ENCODE results near the gene LCA5L. TPM values are rescaled to one million over a fixed set of nuclear protein-coding genes. Genes with fewer than 3 reads are reported as not detected.
"Not testable (repeated sequence)": the region's sequence is repeated elsewhere in the genome, so short reads cannot be mapped to it uniquely, and the experiment has no call there.

The LCA5L gene
- total RNA-seq, 2 experiments from 2014 or later: 0.47 TPM; not detected in 1

GRCh38 chr21:39444421-39445180 is 977 bp downstream of the LCA5L start:
- no peaks in the 10 kb centered on the region for H3K36me3 Mint-ChIP-seq (ENCODE audit: low read depth)
- peaks cover 15% of the 10 kb centered on the region for H3K4me1 Mint-ChIP-seq (ENCODE audit: low read depth)
- H3K9me3 Mint-ChIP-seq (ENCODE audit: insufficient read depth): no peaks in the 10 kb centered on the region
- ChIA-PET CTCF (interaction anchor here (0.7 to 0.9 kb wide), 2 partner anchors 10 to 57 kb away, joined by 3 to 4 read pairs; no protein-coding TSS in a partner anchor), POLR2A (no interaction called here)
- peaks cover 34% of the 10 kb centered on the region for H3K27me3 Mint-ChIP-seq (ENCODE audit: low read depth)
- no peak for ATAC-seq
- H3K4me3 Mint-ChIP-seq: peak overlapping the region; percentile 83
- H3K27ac Mint-ChIP-seq: peak overlapping the region; percentile 19
- no peak for DNase-seq

- Mint-ChIP-seq H3K4me1 (ENCODE audit: low read depth) (peaks cover 15% of the 10 kb centered on the region), H3K27ac (no peak overlapping the region), H3K36me3 (ENCODE audit: low read depth) (no peaks in the 10 kb centered on the region), H3K9me3 (ENCODE audit: insufficient read depth) (no peaks in the 10 kb centered on the region), H3K27me3 (ENCODE audit: low read depth) (peaks cover 41% of the 10 kb centered on the region), H3K4me3 (no peak overlapping the region)
- CTCF ChIA-PET: interaction anchor here (0.6 to 2.5 kb wide), 22 partner anchors 11 to 686 kb away, joined by 3 to 17 read pairs (median 4); partner anchors contain the start of gene PSMG1
- ATAC-seq (no peak), DNase-seq (peak; percentile 53)
- POLR2A ChIA-PET: interaction anchor here (0.6 kb wide), 1 partner anchor 1647 kb away, joined by 3 read pairs; no protein-coding TSS in a partner anchor
These were observed 3.8 kb downstream of the LCA5L start for GRCh38 chr21:39441502-39442475.

- H3K27ac Mint-ChIP-seq: no peak overlapping the region
- ATAC-seq (no peak), DNase-seq (no peak)
- no peak overlapping the region for H3K4me3 Mint-ChIP-seq
- no peaks in the 10 kb centered on the region for H3K4me1 Mint-ChIP-seq (ENCODE audit: low read depth)
- H3K9me3 Mint-ChIP-seq (ENCODE audit: insufficient read depth): no peaks in the 10 kb centered on the region
- CTCF ChIA-PET: no interaction called here
- no peaks in the 10 kb centered on the region for H3K36me3 Mint-ChIP-seq (ENCODE audit: low read depth)
- POLR2A ChIA-PET: no interaction called here
- H3K27me3 Mint-ChIP-seq (ENCODE audit: low read depth): peaks cover 38% of the 10 kb centered on the region
These were observed 6.3 kb downstream of the LCA5L start for GRCh38 chr21:39439232-39439631.

- ATAC-seq: no peak
- H3K4me3 Mint-ChIP-seq: no peak overlapping the region
These were observed 10.6 kb downstream of the LCA5L start for GRCh38 chr21:39434950-39435349.

GRCh38 chr21:39430954-39431353 is 14.6 kb downstream of the LCA5L start:
- Mint-ChIP-seq H3K27ac (no peak overlapping the region), H3K4me3 (no peak overlapping the region), H3K9me3 (ENCODE audit: insufficient read depth) (no peaks in the 10 kb centered on the region), H3K4me1 (ENCODE audit: low read depth) (no peaks in the 10 kb centered on the region), H3K36me3 (ENCODE audit: low read depth) (no peaks in the 10 kb centered on the region), H3K27me3 (ENCODE audit: low read depth) (peaks cover 2% of the 10 kb centered on the region)
- ChIA-PET POLR2A (no interaction called here), CTCF (interaction anchor here (3.5 kb wide), 1 partner anchor 10 kb away, joined by 17 read pairs; no protein-coding TSS in a partner anchor)
- ATAC-seq (no peak), DNase-seq (no peak)

More at GRCh38 chr21:39434950-39435349, 10.6 kb downstream of the LCA5L start:
- Mint-ChIP-seq H3K4me1 (ENCODE audit: low read depth) (no peaks in the 10 kb centered on the region), H3K9me3 (ENCODE audit: insufficient read depth) (no peaks in the 10 kb centered on the region), H3K36me3 (ENCODE audit: low read depth) (no peaks in the 10 kb centered on the region), H3K27ac (no peak overlapping the region), H3K27me3 (ENCODE audit: low read depth) (peaks cover 20% of the 10 kb centered on the region)
- ChIA-PET POLR2A (no interaction called here), CTCF (no interaction called here)
- no peak for DNase-seq

GRCh38 chr21:39430457-39430856 is 15.1 kb downstream of the LCA5L start:
- no peaks in the 10 kb centered on the region for H3K4me1 Mint-ChIP-seq (ENCODE audit: low read depth)
- ATAC-seq (no peak), DNase-seq (no peak)
- peaks cover 2% of the 10 kb centered on the region for H3K27me3 Mint-ChIP-seq (ENCODE audit: low read depth)
- ChIA-PET POLR2A (no interaction called here), CTCF (interaction anchor here (3.5 kb wide), 1 partner anchor 11 kb away, joined by 17 read pairs; no protein-coding TSS in a partner anchor)
- H3K36me3 Mint-ChIP-seq (ENCODE audit: low read depth): no peaks in the 10 kb centered on the region
- H3K4me3 Mint-ChIP-seq: no peak overlapping the region
- H3K27ac Mint-ChIP-seq: no peak overlapping the region
- H3K9me3 Mint-ChIP-seq (ENCODE audit: insufficient read depth): no peaks in the 10 kb centered on the region

GRCh38 chr21:39430016-39430415 is 15.6 kb downstream of the LCA5L start:
- no peaks in the 10 kb centered on the region for H3K9me3 Mint-ChIP-seq (ENCODE audit: insufficient read depth)
- ChIA-PET POLR2A (no interaction called here), CTCF (interaction anchor here (3.5 kb wide), 1 partner anchor 11 kb away, joined by 17 read pairs; no protein-coding TSS in a partner anchor)
- no peaks in the 10 kb centered on the region for H3K36me3 Mint-ChIP-seq (ENCODE audit: low read depth)
- no peak for ATAC-seq
- no peaks in the 10 kb centered on the region for H3K4me1 Mint-ChIP-seq (ENCODE audit: low read depth)
- peaks cover 2% of the 10 kb centered on the region for H3K27me3 Mint-ChIP-seq (ENCODE audit: low read depth)
- no peak overlapping the region for H3K4me3 Mint-ChIP-seq
- no peak for DNase-seq
- no peak overlapping the region for H3K27ac Mint-ChIP-seq

- no peaks in the 10 kb centered on the region for H3K9me3 Mint-ChIP-seq (ENCODE audit: insufficient read depth)
- CTCF ChIA-PET: interaction anchor here (3.5 kb wide), 1 partner anchor 12 kb away, joined by 17 read pairs; no protein-coding TSS in a partner anchor
- no peak overlapping the region for H3K27ac Mint-ChIP-seq
- DNase-seq (no peak), ATAC-seq (no peak)
- POLR2A ChIA-PET: no interaction called here
- no peaks in the 10 kb centered on the region for H3K36me3 Mint-ChIP-seq (ENCODE audit: low read depth)
- H3K4me3 Mint-ChIP-seq: no peak overlapping the region
- H3K27me3 Mint-ChIP-seq (ENCODE audit: low read depth): peaks cover 2% of the 10 kb centered on the region
- H3K4me1 Mint-ChIP-seq (ENCODE audit: low read depth): no peaks in the 10 kb centered on the region
These were observed 16.1 kb downstream of the LCA5L start for GRCh38 chr21:39429445-39429844.

GRCh38 chr21:39422527-39423241 is 22.9 kb downstream of the LCA5L start:
- no peaks in the 10 kb centered on the region for H3K4me1 Mint-ChIP-seq (ENCODE audit: low read depth)
- ChIA-PET CTCF (interaction anchor here (1.3 to 2.2 kb wide), 2 partner anchors 9 to 18 kb away, joined by 3 to 10 read pairs; no protein-coding TSS in a partner anchor), POLR2A (no interaction called here)
- H3K27ac Mint-ChIP-seq: no peak overlapping the region
- H3K9me3 Mint-ChIP-seq (ENCODE audit: insufficient read depth): no peaks in the 10 kb centered on the region
- no peak for ATAC-seq
- no peaks in the 10 kb centered on the region for H3K27me3 Mint-ChIP-seq (ENCODE audit: low read depth)
- no peak for DNase-seq
- no peaks in the 10 kb centered on the region for H3K36me3 Mint-ChIP-seq (ENCODE audit: low read depth)
- no peak overlapping the region for H3K4me3 Mint-ChIP-seq

- DNase-seq; CTCF ChIA-PET; H3K9me3 Mint-ChIP-seq (ENCODE audit: insufficient read depth); H3K4me3 Mint-ChIP-seq; POLR2A ChIA-PET; H3K27ac Mint-ChIP-seq; H3K36me3 Mint-ChIP-seq (ENCODE audit: low read depth); H3K27me3 Mint-ChIP-seq (ENCODE audit: low read depth); H3K4me1 Mint-ChIP-seq (ENCODE audit: low read depth); ATAC-seq: not testable (repeated sequence)
These were observed 26.4 kb downstream of the LCA5L start for GRCh38 chr21:39419204-39419603.

GRCh38 chr21:39406065-39406464 is 39.5 kb downstream of the LCA5L start:
- ChIA-PET POLR2A (no interaction called here), CTCF (no interaction called here)
- peaks cover 15% of the 10 kb centered on the region for H3K9me3 Mint-ChIP-seq (ENCODE audit: insufficient read depth)
- ATAC-seq: no peak
- no peak for DNase-seq
- peaks cover 15% of the 10 kb centered on the region for H3K36me3 Mint-ChIP-seq (ENCODE audit: low read depth)
- no peaks in the 10 kb centered on the region for H3K27me3 Mint-ChIP-seq (ENCODE audit: low read depth)
- no peaks in the 10 kb centered on the region for H3K4me1 Mint-ChIP-seq (ENCODE audit: low read depth)
- no peak overlapping the region for H3K27ac Mint-ChIP-seq
- H3K4me3 Mint-ChIP-seq: no peak overlapping the region
